Epidermal melanocyte (primary cell): ENCODE data around the gene LENEP.
A peak's percentile ranks its signal among the peaks of the same experiment; 100 is the strongest.
"Not testable (repeated sequence)": the region's sequence is repeated elsewhere in the genome, so short reads cannot be mapped to it uniquely, and the experiment has no call there.

Source experiments
- DNase-seq: peaks from one replicate; pipeline ENCODE4 v3.0.0; 2011; ENCODE audit warnings: low spot score; ENCODE audit not compliant: insufficient read length

Gene LENEP

DNA sequence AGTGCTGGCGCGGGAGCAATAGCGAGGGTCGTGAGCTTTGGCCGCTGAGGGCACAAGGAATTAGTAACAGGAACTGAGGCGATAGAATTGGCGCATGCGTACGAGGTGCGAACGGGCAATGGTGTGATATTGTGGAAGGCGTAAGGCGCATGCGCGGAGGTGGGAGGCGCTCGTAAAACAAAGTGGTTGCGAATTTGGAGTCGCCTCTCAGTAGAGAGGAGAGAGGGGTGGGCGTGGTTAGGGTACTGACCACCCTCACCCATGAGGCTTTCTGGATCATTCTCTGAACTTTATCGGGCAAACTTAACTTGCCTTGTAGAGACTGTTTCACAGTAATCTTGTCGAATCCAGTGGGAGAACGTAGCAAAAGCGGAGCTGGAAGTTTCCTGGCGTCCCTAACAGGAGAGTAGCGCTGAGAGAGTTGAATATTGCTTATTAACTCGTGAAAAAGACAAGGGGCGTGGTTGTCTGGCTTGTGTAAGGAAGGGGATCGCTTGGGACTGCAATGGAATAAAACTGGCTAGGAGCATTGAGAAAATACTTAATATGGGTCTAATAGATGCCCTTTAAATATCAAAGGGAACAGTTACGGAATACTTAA, 18.5 kb upstream of the LENEP start:
- DNase-seq = peak; percentile 81

DNA sequence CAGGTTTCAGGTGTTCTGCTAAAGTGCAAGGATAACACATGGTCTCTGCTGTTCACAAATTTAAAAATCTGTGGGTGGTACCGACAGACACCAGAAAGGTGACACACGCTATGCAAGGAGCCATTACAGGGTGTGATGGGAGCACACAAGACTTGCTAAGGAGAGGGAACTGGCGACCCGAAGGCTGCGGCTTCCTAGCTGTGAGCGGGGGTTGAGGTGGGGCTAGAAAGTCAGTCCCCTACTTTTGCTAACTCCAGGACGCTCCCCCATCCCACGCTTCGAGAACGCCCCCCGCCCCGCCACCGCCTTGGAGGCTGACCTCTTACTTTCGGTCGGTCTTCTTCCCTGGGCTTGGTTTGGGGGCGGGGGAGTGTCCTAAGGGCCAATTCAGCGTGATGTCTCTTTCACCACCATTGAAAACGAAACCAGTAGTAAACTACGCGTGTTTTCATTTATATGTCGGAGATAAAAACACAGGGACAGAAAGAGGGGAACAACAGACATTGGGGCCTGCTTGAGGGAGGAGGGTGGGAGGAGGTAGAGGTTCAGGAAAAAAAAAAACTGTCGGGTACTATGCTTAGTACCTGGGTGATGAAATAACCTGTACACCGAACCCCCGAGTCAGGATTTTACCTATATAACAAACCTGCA, 17.9 kb upstream of the LENEP start:
- DNase-seq = no peak

GRCh38 chr1:154977762-154978161, 15.6 kb upstream of the LENEP start:
- DNase-seq = not testable (repeated sequence)

GRCh38 chr1:154978360-154978759, 15.0 kb upstream of the LENEP start:
- DNase-seq = no peak

- DNase-seq = no peak
Measured at GRCh38 chr1:154982341-154982740, 11.0 kb upstream of the LENEP start.

DNA sequence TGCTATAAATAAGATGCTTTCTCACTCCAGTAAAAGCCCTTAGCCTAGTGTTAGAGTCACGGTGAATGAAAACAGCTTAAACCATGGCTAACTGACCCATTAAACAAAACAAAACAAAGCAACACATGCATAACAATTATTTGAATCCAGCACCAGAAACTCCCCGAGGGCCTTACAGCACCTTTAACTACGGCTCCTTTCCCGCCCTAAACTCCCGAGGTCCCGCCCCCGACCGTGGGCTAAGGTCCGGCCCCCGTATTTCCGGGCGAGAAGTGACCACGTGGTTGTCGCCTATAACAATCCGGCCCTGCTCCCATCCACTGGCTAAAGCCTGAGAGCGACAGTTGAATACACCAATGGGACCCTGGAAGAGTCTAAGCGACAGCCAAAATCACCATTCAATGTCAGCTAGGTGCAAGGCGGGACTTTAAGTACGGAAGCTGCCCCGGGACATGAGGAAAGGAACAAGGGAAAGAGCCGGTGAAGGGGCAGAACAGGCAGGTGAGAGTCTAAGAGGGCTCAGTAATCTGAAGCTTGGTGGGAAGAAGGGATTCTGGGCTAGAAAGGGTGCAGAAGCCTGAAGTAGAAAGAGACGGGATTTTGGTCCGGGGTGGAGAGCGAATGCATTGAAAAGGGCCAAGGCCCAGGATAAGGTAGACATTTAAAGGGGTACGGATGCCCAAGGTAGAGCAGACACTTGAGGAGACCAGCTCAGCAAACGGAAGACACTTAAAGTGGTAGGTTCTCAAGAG, 10.3 kb upstream of the LENEP start, which contains the start of gene FLAD1:
Gene FLAD1 (plus strand): TSS at position 448 of the 752 bp plus-strand sequence. CDS start 351 bp downstream, outside the sequence.
- peak; percentile 100 for DNase-seq

- no peak for DNase-seq
Measured at GRCh38 chr1:154983776-154984466, 9.5 kb upstream of the LENEP start.

- not testable (repeated sequence) for DNase-seq
Measured at GRCh38 chr1:154986736-154987135, 6.7 kb upstream of the LENEP start.

DNA sequence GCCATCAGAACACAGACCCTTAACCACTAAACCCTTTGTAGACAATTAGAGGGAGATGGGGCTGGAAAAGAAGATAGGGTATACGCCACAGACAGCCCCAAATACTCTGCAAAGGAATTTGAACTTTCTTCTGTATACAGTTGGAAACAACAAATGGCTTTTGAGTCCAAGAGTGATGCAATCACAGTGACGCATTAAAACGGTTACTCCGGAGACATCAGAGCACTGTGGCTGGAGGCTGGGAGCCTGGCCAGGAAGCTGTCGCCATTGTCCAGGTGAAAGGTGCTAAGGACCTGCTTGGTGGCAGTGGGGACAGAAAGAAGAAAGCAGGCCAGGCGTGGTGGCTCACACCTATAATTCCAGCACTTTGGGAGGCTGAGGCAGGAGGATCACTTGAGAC, 6.1 kb upstream of the LENEP start:
- no peak for DNase-seq

DNA sequence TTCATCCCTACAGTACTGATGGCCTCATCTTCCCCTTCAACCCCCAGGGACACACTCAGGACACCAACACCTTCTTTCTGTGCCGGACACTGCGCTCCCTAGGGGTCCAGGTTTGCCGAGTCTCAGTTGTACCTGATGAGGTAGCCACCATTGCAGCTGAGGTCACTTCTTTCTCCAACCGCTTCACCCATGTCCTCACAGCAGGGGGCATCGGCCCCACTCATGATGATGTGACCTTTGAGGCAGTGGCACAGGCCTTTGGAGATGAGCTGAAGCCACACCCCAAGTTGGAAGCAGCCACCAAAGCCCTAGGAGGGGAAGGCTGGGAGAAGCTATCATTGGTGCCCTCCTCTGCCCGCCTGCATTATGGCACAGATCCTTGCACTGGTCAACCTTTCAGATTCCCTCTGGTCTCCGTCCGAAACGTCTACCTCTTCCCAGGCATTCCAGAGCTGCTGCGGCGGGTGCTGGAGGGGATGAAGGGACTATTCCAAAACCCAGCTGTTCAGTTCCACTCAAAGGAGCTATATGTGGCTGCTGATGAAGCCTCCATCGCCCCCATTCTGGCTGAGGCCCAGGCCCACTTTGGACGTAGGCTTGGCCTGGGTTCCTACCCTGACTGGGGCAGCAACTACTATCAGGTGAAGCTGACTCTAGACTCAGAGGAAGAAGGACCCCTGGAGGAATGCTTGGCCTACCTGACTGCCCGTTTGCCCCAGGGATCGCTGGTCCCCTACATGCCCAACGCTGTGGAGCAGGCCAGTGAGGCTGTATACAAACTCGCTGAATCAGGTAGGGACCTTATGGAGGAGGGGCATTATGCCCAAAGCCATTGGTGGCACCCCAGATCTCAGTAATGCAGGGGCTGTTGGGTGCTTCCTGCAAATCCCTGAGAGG, 5.1 kb upstream of the LENEP start:
- no peak for DNase-seq

- no peak for DNase-seq
Measured at GRCh38 chr1:154989195-154989860, 4.1 kb upstream of the LENEP start.

DNA sequence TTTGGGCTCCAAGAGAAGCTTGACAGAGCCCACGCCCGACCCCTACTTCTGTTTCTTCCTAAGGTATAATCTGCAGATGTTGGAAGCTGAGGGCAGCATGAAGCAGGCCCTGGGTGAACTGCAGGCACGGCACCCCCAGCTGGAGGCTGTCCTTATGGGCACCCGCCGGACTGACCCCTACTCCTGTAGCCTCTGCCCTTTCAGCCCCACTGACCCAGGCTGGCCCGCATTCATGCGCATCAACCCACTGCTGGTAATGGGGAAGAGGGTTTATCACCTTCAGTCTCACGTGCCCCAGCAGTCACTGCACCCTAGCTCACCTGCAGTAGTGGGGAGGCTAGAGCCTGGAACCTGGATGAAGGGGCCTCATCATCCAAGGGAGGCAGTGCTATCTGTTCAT, 3.1 kb upstream of the LENEP start:
- no peak for DNase-seq

- DNase-seq = no peak
Measured at GRCh38 chr1:154992721-154993571, 440 bp upstream of the LENEP start.

DNA sequence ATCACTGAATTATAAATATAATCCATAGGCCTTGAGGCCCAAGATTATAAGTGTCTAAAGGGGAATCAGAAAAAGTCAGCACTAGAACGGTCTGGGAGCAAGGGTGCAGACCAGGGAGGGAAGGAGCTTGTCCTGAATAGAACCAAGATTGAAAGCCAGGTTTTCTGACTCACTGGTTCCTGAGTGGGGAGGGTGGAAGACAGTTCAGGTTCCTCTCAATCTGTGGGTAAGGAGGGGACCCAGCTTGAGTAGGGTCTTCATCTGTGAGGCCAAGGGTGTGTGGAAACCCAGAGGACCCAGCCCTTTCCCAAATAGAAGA, 842 bp downstream of the LENEP start:
- DNase-seq = no peak

GRCh38 chr1:154994591-154994990, 1.2 kb downstream of the LENEP start:
- DNase-seq = no peak

DNA sequence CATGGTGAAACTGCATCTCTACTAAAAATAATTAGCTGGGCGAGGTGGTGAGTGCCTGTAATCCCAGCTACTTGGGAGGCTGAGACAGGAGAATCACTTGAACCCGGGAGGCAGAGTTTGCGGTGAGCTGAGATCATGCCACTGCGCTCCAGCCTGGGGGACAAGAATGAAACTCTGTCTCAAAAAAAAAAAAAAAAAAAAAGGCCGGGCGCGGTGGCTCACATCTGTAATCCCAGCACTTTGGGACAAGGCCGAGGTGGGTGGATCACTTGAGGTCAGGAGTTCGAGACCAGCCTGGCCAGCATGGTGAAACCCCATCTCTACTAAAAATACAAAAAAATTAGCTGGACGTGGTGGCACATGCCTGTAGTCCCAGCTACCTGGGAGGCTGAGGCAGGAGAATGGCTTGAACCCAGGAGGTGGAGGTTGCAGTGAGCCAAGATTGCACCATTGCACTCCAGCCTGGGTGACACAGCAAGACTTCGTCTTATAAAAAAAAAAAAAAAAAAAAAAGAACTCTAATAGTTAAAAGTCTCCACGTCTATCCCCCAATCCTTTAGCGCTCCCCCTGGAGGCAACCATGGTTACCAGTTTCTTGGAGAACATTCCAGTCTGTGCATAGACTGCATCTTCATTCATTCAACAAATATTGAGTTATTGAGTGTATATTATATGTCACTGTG, 2.1 kb downstream of the LENEP start:
- DNase-seq = peak; percentile 79

DNA sequence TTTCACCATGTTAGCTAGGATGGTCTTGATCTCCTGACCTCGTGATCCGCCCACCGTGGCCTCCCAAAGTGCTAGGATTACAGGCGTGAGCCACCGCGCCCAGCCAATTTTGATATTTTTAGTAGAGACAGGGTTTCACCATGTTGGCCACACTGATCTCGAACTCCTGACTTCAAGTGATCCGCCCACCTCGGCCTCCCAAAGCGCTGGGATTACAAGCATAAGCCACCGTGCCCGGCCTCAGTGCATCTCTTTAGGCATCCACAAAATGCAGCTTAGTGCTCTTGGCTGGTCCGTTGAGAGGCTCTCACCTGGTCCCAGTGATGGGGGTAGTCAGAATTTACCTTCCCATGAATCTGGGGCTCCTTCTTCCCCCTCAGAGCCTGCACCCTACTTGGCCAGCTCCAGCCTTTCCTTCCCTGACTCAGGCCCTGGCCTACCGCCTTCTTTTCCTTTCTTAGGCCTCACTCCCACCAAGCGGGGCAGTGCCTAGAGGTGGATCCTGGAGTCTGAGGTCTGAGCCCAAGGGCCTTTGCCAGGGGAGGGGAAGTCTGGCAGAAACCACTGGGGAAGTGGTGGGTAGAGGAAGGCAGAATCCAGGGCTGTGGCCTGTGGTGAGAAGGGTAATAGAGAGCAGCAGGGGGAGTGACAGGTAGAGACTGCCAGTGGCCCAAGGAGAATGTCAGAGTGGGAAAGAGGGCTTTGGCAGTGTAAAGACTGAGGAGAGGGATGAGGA, 3.7 kb downstream of the LENEP start:
- DNase-seq = no peak

- DNase-seq = no peak
Measured at GRCh38 chr1:154998201-154998780, 4.9 kb downstream of the LENEP start.
